Ammon's horn (tissue), 1 donor: ENCODE data around the gene WHRN.
A peak's percentile ranks its signal among the peaks of the same experiment; 100 is the strongest.

ENCODE experiments used
- DNase-seq: peaks from one replicate; pipeline ENCODE4 v3.0.0-alpha.2; 2016; ENCODE audit warnings: low spot score

WHRN gene

DNA sequence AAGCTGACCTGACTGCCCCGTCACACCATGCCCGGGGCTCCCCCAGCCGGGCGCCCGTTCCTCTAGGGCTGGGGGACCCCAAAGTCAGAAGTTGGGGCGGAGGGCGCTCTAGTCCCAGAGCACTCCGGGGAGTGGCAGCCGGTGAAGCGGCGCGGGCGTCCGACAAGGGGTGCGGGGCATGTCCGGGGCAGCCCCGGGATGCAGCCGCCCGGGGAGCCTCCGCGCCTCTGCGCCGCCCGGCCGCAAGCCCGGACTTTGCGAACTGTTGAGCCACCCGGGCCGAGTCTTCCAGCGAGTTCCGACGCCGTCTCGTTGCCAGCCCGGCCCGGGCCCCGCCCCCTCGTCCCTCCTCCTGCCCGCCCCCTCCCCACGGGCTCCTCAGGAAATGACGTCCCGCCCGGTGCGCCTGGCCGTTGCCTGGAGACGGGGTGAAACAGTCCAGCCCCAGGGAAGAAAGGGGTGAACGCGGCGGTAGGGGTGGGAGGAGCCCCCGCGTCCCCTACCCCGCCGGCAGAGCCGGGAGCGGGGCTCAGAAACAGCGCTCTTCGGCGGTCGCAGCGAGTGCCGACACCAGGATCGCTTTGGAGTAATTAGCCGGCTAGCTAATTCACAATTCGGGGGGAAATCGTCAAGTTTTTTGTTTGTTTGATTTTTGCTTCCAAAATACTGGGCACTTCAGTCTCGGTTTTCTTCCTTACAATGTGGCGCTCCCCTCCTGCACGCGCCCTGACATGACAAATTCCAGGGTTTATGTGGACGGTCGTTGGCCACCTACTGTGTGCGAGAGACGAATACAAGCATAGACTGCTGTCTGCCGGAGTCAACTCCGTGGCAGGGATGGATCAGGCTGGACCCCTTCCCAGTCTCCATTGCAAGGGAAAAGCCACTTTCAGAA, at the start of gene WHRN:
TSS of gene WHRN (minus strand) at position 287 of the 895 bp plus-strand sequence. CDS start 672 bp downstream, outside the sequence.
- DNase-seq: peak; percentile 94

DNA sequence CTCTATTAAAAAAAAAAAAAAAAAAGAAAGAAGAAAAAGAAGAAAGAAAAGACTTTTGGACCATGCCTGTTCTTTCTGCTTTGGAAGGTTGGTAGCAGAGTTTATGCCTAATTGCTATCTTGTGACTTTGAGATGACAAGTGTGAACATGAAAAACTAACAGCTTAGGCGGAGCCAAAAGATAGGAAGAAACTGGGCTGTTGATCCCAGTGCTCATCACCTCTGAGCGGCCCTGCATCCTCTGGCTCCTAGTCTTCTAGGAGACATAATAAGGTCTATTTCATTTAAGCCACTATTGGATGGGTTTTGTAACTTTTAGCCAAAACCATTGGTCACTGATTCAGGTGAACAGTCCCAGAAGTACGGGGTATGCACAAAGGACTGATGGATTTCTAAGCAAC, 47.9 kb upstream of the WHRN start:
- DNase-seq: no peak

DNA sequence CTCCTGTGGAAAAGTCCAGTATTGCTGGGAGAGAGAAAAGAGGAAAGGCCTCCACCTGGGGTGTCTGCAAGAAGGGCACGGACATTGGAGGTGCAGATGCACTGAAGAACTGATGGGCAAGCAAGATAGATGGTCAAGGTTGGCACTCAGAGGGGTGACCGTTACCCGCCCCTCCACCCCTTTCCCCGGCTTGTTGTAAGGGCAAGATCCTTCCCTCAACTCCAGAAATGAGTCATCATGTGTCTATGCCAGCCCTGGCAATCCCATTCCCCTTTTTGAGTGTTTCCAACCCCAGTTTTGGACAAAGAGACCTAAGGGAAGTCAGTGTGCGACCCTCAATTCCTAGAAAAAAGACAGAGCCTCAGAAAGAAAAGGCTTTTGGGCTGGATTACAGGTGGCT, 47.4 kb upstream of the WHRN start:
- no peak for DNase-seq

DNA sequence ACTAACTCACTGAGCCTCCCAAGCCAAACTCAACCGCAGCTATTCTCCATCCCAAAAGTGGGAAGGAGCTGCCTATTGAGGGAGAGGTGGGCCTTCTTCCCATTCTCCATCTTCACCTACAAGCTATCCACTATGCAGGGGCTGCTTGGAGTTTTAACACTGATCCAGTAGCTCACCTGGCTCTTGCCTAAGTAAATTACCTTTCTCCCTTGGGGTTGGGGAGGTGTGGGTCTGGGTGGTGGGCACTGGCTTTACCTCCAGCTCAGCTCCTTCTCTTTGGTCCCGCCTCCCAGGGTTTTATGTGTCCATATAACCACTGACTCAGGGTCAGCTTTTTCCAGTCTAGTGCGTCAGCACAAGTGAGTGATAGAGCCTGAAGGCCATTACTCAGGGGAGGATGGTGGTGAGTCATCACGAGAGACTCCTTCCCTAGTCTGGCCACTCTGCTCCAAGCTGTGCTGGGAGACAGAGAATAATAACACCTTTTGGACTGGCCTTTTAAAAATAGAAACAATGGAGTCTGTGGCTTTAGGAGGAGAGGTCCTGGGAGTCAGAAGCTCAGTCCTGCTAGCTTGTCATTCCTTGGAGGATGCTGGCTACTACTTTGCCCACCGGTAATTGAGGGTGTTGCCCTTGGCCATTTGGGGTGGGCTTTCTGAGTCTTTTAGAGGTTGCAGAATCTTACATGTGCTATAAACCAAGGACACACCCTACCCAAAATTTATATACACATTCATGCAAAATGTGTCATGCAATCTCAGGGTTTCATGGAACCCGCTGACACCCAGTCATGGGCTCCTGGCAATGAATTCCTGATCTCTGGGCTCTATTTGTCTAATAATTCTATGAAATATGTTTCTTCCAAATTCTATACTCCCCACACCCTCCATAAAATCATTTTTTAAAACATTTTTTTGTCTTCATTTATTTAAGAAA, 46.7 kb upstream of the WHRN start:
- no peak for DNase-seq

DNA sequence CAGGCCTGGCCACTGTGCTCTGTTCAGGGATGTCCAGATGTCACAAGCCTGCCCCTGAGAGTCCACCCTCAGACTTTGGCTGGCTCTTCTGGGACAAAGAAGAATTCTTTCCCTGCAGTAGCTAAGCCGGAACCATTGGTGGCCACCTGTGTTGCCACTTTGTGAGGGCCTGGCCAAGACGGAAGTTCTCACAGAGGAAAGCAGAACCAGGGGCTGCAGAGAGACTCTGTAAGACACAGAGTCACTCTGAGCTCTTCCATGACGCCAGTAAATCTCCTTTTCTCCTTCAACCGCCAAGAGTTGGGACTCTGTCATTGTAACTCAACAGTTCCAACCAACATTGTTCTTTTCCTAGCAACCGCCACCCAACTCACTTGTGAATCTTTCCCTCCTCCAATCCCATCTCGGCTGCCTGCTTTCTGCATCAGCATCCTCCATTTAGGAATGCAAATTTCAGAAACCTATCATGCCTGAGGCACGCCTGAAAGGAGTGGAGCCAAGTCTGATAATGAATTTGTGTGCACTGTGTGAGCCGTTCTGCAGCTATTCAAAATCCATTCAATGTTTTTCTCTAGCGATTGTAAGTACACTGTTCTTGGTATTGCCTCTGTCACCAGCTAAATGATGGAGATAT, 44.5 kb upstream of the WHRN start:
- no peak for DNase-seq

DNA sequence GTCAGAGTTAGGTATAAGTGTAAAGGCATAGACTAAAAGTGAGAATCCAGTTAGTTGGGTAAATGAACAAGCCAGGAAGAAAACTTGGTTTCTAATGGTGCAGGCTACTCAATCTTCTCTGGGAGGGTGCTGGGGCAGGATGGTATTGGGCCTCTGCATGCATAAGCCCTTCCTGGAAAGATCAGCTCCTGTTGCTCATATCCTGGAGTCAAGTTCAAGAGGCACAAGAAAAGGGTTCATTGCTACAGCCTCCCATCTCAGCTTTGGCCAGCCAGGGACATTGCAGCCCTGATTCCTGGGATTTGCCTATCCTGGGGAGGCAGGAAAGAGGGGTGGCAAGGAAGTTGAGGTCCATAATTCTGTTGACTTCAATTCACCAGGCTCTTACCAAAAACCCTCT, 41.6 kb upstream of the WHRN start:
- no peak for DNase-seq

DNA sequence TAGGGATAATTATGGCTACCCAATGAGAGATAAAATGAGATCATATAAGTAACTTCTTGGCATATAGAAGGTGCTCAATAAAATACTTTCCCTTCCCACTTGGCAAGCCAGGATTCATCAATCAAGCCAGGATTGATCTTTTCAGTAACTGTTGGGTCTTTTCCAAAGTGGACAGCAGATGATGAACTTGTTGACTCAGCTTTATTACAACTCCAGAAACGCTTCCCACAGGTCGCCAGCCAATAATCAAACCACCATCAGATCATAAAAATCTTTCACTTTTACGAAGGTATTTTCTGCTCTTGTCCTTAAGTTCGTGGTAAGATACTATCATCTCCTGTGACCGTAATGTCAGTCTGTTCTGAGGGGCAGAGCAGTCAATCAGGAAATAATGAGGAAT, 39.8 kb upstream of the WHRN start:
- no peak for DNase-seq

DNA sequence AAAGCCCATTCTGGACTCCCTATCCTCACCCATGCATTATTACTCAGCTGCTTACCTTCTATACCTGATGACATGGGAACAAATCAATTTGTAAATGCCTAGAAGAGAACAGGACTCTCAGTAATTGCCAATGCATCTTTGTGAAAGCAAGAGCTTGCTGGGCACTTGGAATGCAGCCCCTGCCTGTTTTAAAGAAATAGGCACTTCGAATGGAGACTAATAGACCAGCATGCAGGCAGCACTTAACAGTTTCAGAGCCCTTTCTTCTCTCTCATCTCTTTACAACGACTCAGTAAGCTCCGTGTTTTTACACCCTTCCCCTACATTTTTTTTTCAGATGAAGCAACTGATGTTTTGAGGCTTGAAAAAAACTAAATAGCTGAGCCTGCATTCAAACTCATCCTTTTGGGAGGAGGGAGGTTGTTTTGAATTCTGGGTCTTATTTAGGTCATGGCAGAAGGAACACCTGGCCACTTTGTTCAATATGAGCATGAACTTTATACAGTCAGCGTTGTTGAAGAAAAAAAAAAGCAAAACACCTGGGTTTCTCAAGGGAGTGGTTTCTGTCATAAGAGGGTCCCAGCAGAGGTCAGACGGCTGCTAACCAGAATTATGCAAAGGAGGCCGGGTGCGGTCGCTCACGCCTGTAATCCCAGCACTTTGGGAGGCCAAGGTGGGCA, 34.6 kb upstream of the WHRN start:
- DNase-seq: no peak

DNA sequence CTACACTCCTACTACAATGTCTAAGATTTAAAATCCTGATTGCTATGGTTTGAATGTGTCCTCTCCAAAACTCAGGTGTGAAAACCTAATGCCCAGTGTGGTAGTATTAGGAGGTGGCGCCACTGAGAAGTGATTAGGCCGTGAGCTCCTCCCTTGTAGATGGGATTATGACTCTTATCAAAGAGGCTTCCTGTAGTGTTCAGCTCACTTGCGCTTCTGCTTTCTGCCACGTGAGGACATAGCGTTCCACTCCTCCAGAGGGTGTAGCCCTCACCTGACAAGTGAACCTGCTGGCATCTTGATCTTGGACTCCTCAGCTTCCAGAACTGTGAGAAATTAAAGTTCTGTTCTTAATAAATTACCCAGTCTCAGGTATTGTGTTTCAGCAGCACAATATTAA, 33.0 kb upstream of the WHRN start:
- DNase-seq: no peak

DNA sequence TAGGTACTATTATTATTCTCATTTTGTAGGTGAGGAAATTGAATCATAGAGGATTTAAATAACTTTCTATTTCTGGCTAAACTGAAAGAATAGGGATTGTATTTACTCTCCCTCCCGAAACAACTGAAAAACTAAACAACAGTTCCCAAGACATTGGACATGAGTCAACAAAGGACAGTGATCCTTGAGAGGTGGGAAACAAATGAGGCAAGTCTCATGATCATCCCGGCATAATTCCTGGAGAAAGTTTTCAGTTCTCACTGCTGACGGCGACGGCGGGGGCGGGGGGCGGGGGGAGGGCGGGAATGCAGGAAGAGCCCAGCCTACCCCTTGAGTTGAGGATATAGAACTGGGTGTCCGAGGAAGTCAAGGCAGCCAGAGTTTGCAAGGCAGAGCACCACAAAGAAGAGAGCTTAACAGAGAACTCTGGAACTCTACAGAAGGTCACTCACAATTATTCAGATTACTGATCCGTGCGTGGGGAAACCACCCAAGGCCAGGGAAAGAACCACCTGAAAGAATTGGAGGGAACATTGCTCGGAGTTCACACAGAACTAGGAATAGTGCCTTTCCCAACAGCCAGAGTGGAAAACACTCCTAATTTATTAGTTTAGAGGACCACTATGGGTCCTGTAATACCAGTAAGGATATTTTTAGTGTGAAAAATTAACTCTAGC, 27.4 kb upstream of the WHRN start:
- DNase-seq: no peak

DNA sequence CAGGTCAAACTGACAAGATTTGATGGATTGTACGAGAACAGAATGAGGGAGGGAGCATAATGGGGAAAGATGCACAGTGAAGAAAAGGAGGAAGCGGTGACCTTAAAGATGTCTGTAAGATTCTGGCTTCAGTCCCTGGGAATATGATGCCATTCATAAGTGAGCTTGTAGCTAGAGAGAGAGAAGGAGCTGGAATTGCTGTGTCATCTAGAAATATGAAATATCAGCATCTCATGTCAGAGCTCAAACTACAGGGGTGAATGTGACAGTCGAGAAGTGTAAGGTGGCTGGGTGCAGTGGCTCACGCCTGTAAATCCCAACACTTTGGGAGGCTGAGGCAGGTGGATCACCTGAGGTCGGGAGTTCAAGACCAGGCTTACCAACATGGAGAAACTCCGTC, 24.0 kb upstream of the WHRN start:
- no peak for DNase-seq

DNA sequence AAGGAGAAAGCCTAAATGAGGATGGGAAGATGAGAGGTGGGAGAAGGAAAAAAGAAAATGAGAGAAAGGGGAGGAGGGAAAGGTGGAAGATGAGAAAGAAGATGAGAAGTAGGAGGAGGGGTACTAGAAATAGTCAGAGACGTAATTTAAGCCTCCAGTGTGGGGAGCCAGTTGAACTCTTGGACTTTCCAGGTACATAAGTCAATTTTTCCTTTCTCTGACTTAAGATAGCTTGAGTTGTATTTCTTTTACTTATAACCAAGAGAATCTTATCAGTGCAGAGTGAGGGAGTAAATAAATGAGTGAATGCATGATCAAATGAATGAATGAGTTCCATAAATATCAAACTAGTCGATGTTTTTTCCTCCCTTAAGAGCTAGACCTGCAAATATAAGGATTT, 21.5 kb upstream of the WHRN start:
- no peak for DNase-seq

DNA sequence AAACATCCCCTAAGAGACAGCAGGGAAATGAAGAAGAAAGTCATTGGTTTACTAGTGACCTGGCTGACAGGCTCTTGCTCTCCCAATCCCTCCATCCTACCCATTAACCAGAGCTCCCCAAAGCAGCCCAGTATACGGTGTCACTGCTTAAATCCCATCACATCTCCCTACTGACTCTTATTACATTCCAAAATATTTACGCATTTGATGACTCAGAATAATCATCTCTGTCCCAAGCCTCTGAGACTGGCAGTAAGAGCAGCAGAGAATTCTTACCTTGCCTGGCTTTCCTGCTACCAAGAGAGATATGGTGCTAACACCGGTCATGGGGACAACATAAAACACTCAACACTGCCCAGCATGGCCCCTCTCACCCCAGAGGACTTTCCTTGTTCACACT, 20.2 kb upstream of the WHRN start:
- no peak for DNase-seq

DNA sequence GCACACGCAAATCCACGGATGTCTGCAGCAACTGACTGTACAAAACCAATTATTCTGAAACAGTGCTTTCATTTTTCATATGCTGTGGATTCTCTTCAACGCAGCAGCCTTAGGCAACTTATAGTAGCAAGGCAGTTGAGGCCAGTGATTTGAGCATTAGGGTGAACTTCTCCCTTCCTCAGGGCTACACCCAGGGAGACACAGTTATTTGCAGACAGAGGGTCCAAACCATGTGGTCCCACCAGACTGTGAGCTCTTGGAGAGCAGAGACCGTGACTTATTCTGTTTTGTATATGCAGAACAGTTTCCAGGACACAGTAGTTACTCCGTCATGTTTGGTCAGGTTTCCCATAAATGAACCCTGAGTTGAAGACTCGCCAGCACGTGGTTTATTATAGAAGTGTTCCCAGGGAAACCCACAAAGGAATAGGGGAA, 19.0 kb upstream of the WHRN start:
- no peak for DNase-seq

DNA sequence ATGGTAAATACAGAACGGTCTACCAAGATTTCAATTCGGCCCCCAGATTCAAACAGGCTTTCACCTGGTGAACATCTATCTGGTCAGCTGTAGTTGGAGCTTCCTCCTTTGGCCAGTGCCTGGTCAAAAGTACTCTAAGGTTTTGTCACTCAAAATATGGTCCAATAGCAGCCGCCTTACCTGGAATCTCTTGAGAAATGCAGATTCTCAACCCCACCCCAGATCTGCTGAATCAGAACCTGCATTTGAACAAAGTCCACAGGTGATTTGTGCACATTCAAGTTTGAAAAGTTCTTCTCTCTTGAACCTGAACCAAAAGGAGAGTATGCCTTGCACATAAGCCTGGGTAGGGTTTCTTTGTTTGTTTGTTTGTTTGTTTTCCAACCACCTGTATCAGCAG, 17.6 kb upstream of the WHRN start:
- no peak for DNase-seq

DNA sequence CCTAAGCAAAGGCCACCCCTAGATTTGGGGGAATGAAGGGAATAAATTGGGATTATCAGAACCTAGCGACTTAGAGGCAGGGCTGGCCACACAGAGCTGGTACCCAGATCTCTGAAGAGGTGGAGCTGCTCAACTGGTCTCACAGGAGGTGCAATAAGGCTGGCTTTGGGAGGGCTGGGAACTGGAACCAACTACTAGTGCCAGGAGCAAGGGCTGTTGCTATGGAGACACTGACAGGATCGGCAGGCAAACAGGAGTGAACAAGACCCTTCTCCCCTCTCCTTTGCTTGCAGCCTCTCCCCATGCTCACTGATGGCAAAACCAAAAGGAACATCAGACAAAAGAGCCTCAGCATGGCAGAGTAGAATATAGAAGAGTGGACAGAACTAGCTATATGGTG, 17.0 kb upstream of the WHRN start:
- no peak for DNase-seq

DNA sequence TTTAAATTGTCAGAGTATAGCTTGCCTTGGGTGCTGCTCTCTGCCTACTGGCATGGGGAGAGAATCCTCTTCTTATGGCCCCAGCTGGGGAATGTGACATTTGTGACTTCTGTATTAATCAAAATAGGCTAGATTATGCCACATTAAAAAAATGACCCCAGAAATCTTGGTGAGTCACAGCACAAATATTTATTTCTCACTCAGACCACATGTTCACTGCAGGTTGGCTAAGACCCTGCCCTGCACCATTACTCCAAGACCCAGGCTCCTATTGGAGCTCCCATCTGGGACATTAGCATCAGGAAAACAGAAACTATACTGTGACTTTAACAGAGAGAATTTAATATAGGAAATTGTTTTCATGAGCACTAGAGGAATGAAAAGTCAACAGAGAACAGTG, 16.6 kb upstream of the WHRN start:
- DNase-seq: no peak

DNA sequence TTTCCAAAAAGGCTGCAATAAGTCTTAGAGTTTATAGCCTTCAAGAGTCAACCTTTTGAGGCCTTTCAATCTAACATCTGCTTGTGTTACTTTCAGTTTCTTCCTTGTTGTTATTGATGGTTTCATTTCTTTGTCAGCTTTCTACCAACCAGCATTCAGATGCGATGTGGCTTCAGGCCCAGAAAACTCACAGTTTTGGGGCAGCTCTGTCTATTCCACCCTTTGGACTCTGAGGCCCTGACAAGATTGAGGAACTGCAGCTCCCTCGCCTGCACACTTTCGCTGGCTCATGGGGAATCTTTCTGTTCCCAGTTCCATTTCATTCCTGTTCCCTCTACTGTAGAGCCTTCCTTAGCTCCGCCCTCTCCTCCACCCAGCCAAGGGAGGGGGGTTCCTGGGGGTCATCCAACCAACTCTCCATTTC, 13.3 kb upstream of the WHRN start:
- no peak for DNase-seq

DNA sequence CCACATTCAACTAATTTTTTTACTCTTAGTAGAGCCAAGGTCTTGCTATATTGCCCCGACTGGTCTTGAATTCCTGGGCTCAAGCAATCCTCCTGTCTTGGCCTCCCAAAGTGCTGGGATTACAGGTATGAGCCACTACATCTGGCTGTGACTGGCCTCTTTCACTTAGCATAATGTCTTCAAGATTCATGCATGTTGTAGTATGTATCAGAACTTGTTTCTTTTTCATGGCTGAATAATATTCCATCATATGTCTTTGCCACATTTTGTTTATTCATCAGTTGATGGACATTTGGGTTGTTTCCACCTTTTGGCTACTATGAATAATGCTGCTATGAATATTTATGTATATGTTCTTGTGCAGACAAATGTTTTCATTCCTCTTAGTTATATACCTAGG, 12.8 kb upstream of the WHRN start:
- no peak for DNase-seq

DNA sequence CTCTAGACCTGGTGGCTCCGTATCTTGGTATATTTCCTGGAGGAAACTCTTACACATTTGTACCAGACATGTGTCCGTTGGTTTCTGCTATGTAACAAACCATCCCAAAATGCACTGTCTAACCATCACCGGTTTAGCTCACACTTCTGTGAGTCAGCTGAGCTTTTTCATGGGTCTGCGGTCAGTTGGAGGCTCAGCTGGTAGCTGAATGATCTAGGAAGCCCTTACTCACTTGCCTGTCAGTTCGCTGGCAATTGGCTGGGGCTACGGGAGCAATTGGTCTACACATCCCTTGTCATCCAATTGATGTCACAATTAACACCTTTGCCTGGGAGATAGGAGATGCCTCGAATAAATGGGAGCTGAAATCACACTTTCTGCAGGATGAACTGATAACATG, 11.6 kb upstream of the WHRN start:
- no peak for DNase-seq

DNA sequence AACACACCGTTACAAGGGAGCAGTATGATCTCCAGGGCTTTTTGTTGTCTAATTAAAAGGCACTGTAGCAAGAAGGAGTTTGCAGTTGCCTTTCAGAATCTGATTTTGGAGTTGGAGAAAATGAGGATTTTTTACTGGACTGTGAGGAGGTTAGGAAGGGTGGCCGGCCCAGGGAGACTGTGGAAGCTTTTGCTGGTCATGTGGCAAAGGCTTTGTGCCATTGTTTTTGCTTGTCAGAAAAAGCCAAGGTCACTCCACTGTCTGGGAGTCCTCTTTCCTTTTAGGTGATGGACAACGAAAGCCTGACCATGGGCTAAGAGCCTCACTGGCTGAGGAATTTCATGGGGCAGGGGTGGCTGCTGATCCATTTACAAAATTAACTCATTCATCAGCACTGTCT, 10.3 kb upstream of the WHRN start:
- DNase-seq: no peak

DNA sequence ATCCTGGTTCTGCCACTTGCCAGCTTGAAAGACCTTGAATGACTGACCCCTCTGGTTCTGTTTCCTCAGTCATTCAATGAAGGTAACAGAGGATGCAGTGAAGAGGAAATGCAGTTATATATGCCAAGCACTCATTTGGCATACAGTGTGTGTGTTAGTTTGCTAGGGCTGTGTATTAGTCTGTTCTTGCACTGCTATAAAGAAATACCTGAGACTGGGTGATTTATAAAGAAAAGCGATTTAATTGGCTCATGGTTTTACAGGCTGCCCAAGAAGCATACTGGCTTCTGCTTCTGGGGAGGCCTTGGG, 8.6 kb upstream of the WHRN start:
- no peak for DNase-seq
